HG03575 (cell line): Measurements from ENCODE around the gene NEMP1.
"Not testable (repeated sequence)": the region's sequence is repeated elsewhere in the genome, so short reads cannot be mapped to it uniquely, and the experiment has no call there.

Experiments
- ATAC-seq: cut with Tn5 transposase; IDR thresholded peaks from one replicate; pipeline ENCODE4 v1.9.1; 2021; ENCODE audit not compliant: unreplicated experiment, insufficient number of reproducible peaks, low FRiP score; ENCODE audit errors: extremely low read depth

The NEMP1 gene

GRCh38 chr12:57040750-57041149, 37.8 kb downstream of the NEMP1 start:
- no peak for ATAC-seq

GRCh38 chr12:57040211-57040610, 38.4 kb downstream of the NEMP1 start:
- ATAC-seq = no peak

- ATAC-seq = no peak
Observed at GRCh38 chr12:57039016-57039798, 39.4 kb downstream of the NEMP1 start.

GRCh38 chr12:57037264-57037663, 41.3 kb downstream of the NEMP1 start:
- ATAC-seq = no peak

- no peak for ATAC-seq
Observed at GRCh38 chr12:57033431-57033830, 45.2 kb downstream of the NEMP1 start.

- no peak for ATAC-seq
Observed at GRCh38 chr12:57031789-57032188, 46.8 kb downstream of the NEMP1 start.

- ATAC-seq = no peak
Observed at GRCh38 chr12:57031138-57031725, 47.4 kb downstream of the NEMP1 start.

- ATAC-seq = no peak
Observed at GRCh38 chr12:57029457-57029856, 49.1 kb downstream of the NEMP1 start.

- ATAC-seq = no peak
Observed at GRCh38 chr12:57027805-57028153, 50.8 kb downstream of the NEMP1 start.

- no peak for ATAC-seq
Observed at GRCh38 chr12:57027011-57027804, 51.4 kb downstream of the NEMP1 start.

- no peak for ATAC-seq
Observed at GRCh38 chr12:57025196-57025595, 53.4 kb downstream of the NEMP1 start.

- not testable (repeated sequence) for ATAC-seq
Observed at GRCh38 chr12:57022324-57022723, 56.3 kb downstream of the NEMP1 start.

- ATAC-seq = no peak
Observed at GRCh38 chr12:57019983-57020719, 58.4 kb downstream of the NEMP1 start.

GRCh38 chr12:57018906-57019305, 59.7 kb downstream of the NEMP1 start:
- ATAC-seq = no peak

- not testable (repeated sequence) for ATAC-seq
Observed at GRCh38 chr12:57018353-57018752, 60.2 kb downstream of the NEMP1 start.

- no peak for ATAC-seq
Observed at GRCh38 chr12:57016348-57016747, 62.2 kb downstream of the NEMP1 start, which contains the start of gene TAC3. Gene TAC3 (minus strand): TSS chr12:57016529. CDS start chr12:57015797, 732 bp downstream.

- ATAC-seq = no peak
Observed at GRCh38 chr12:57012600-57013465, 65.8 kb downstream of the NEMP1 start.
